HEK293 (cell line): ENCODE results near the gene GHRH.

ENCODE experiments used
- CTCF ChIA-PET: fragments of 350-600 bp; formaldehyde crosslinking; extraction: SDS; loops from one replicate; lab custom pipeline; 2021; ENCODE audit warnings: antibody characterized with exemption; lab: Yijun Ruan, JAX
- POLR2A ChIA-PET: fragments of 300-600 bp; formaldehyde crosslinking; extraction: SDS; loops from one replicate; lab custom pipeline; 2020; ENCODE audit warnings: antibody characterized with exemption, inconsistent platforms; lab: Yijun Ruan, JAX
- H3K27ac ChIP-seq: fragments of 200-500 bp; sonication (Bioruptor generic); 2 replicates; pipeline ENCODE4 v1.5.1; 2014; ENCODE audit warnings: low read depth, low read length, control low read depth, inconsistent platforms; ENCODE audit errors: extremely low read depth
- H3K36me3 ChIP-seq, 2 experiments: fragments of 200-500 bp in 1 of 2; sonication (Bioruptor generic) in 1 of 2; 1 replicate in 1 of 2; 2 replicates in 1 of 2; pipeline ENCODE4 v1.5.1; 2014 to 2017; ENCODE audit warnings: inconsistent platforms in 2 of 2, low read length in 2 of 2; ENCODE audit not compliant: control insufficient read depth in 2 of 2, insufficient read depth in 1 of 2
- H3K4me1 ChIP-seq: fragments of 200-500 bp; sonication (Bioruptor generic); 2 replicates; pipeline ENCODE4 v1.5.1; 2014; ENCODE audit warnings: mild to moderate bottlenecking, low read length, inconsistent platforms; ENCODE audit not compliant: control insufficient read depth, insufficient read depth
- H3K4me3 ChIP-seq: 2 replicates; pipeline ENCODE4 v1.5.1; 2011; ENCODE audit warnings: low read depth, mild to moderate bottlenecking, control low read depth, low read length, moderate library complexity
- H3K9me3 ChIP-seq: fragments of 200-500 bp; sonication (Bioruptor generic); 2 replicates; pipeline ENCODE4 v1.5.1; 2014; ENCODE audit warnings: low read depth, low read length, inconsistent platforms; ENCODE audit not compliant: control insufficient read depth, insufficient read depth
- KLF10 ChIP-seq: fragments of 450-650 bp; IDR thresholded peaks from 2 replicates; pipeline ENCODE4 v1.5.1; 2018; ENCODE audit warnings: missing biosample characterization, mild to moderate bottlenecking, missing genetic modification characterization
- MYNN ChIP-seq: fragments of 450-650 bp; formaldehyde crosslinking; IDR thresholded peaks from 2 replicates; pipeline ENCODE4 v1.5.1; 2016; ENCODE audit warnings: missing biosample characterization, missing genetic modification characterization, borderline replicate concordance
- OVOL3 ChIP-seq: fragments of 450-650 bp; formaldehyde crosslinking; IDR thresholded peaks from 2 replicates; pipeline ENCODE4 v1.5.1; 2016; ENCODE audit warnings: missing biosample characterization, missing genetic modification characterization
- TCF7L2 ChIP-seq: IDR thresholded peaks from 2 replicates; pipeline ENCODE4 v1.6.1; 2011; ENCODE audit warnings: low read depth, mild to moderate bottlenecking, inconsistent platforms, low read length, moderate library complexity, borderline replicate concordance
- YY1 ChIP-seq: fragments of 450-650 bp; formaldehyde crosslinking; IDR thresholded peaks from 2 replicates; pipeline ENCODE4 v1.5.1; 2018; ENCODE audit warnings: missing biosample characterization, missing genetic modification characterization
- ZNF138 ChIP-seq: fragments of 450-650 bp; formaldehyde crosslinking; IDR thresholded peaks from 2 replicates; pipeline ENCODE4 v1.5.1; 2016; ENCODE audit warnings: missing biosample characterization, missing genetic modification characterization, borderline replicate concordance
- ZNF146 ChIP-seq: fragments of 450-650 bp; formaldehyde crosslinking; IDR thresholded peaks from 2 replicates; pipeline ENCODE4 v1.5.1; 2016; ENCODE audit warnings: missing biosample characterization, missing genetic modification characterization
- ZNF223 ChIP-seq: fragments of 450-650 bp; formaldehyde crosslinking; IDR thresholded peaks from 2 replicates; pipeline ENCODE4 v1.5.1; 2016; ENCODE audit warnings: missing biosample characterization, missing genetic modification characterization
- ZNF391 ChIP-seq: fragments of 450-650 bp; formaldehyde crosslinking; IDR thresholded peaks from 2 replicates; pipeline ENCODE4 v1.5.1; 2016; ENCODE audit warnings: low read depth, missing biosample characterization, missing genetic modification characterization, borderline replicate concordance
- ZNF416 ChIP-seq: fragments of 450-650 bp; formaldehyde crosslinking; IDR thresholded peaks from 2 replicates; pipeline ENCODE4 v1.5.1; 2016; ENCODE audit warnings: missing biosample characterization, missing genetic modification characterization
- ZNF501 ChIP-seq: fragments of 450-650 bp; formaldehyde crosslinking; IDR thresholded peaks from 2 replicates; pipeline ENCODE4 v1.5.1; 2016; ENCODE audit warnings: missing biosample characterization, missing genetic modification characterization
- ZNF664 ChIP-seq: fragments of 450-650 bp; formaldehyde crosslinking; IDR thresholded peaks from 2 replicates; pipeline ENCODE4 v1.5.1; 2016; ENCODE audit warnings: missing biosample characterization, missing genetic modification characterization
- ZSCAN18 ChIP-seq: fragments of 450-650 bp; formaldehyde crosslinking; IDR thresholded peaks from 2 replicates; pipeline ENCODE4 v1.5.1; 2016; ENCODE audit warnings: missing biosample characterization, missing genetic modification characterization
- TF ChIP-seq, protein P1 (sequence below): fragments of 450-650 bp; formaldehyde crosslinking; IDR thresholded peaks from 2 replicates; pipeline ENCODE4 v1.5.1; 2017; ENCODE audit warnings: missing biosample characterization, missing genetic modification characterization

Gene GHRH

GRCh38 chr20:37223053-37223452 is 38.6 kb downstream of the GHRH start:
- H3K4me3 ChIP-seq: no peak overlapping the region
- TF ChIP-seq ZNF501 (tag by site-specific recombination) (no peak), ZNF664 (peak; percentile 62; the same call in 1 of the 2 replicates)
- TF ChIP-seq, all 188 proteins: peak for 1
- ChIA-PET CTCF (interaction anchor here (0.7 to 1.3 kb wide), 2 partner anchors 31 to 46 kb away, joined by 3 read pairs; no protein-coding TSS in a partner anchor), POLR2A (no interaction called here)
- no peaks in the 10 kb centered on the region for H3K9me3 ChIP-seq
- H3K36me3 ChIP-seq: peaks cover 23 to 90% of the 10 kb centered on the region in 2 experiments; a peak in 2 of 3 replicates
- no peaks in the 10 kb centered on the region for H3K4me1 ChIP-seq
- no peak overlapping the region for H3K27ac ChIP-seq

- TF ChIP-seq ZNF416 (no peak), ZNF223 (tag by site-specific recombination) (no peak), ZNF138 (tag by site-specific recombination) (no peak), ZNF146 (tag by site-specific recombination) (no peak), YY1 (tag by site-specific recombination) (no peak), TCF7L2 (no peak), ZSCAN18 (tag by site-specific recombination) (no peak), OVOL3 (tag by site-specific recombination) (no peak)
- Histone ChIP-seq H3K4me3 (no peak overlapping the region), H3K4me1 (no peaks in the 10 kb centered on the region), H3K9me3 (no peaks in the 10 kb centered on the region), H3K27ac (no peak overlapping the region), H3K36me3 (peaks cover 32 to 88% of the 10 kb centered on the region in 2 experiments; a peak in 2 of 3 replicates)
- POLR2A ChIA-PET: no interaction called here
- CTCF ChIA-PET: interaction anchor here (0.8 kb wide), 1 partner anchor 19 kb away, joined by 3 read pairs; no protein-coding TSS in a partner anchor
Measured at GRCh38 chr20:37222086-37222485, 39.5 kb downstream of the GHRH start.

- ChIA-PET CTCF (interaction anchor here (1.6 kb wide), 1 partner anchor 18 kb away, joined by 9 read pairs; no protein-coding TSS in a partner anchor), POLR2A (no interaction called here)
- H3K4me3 ChIP-seq: no peak overlapping the region
- H3K9me3 ChIP-seq: no peaks in the 10 kb centered on the region
- TF ChIP-seq MYNN (no peak), KLF10 (tag by site-specific recombination) (no peak), ZSCAN18 (tag by site-specific recombination) (no peak), ZNF391 (tag by site-specific recombination) (no peak)
- TF ChIP-seq, protein P1, sequence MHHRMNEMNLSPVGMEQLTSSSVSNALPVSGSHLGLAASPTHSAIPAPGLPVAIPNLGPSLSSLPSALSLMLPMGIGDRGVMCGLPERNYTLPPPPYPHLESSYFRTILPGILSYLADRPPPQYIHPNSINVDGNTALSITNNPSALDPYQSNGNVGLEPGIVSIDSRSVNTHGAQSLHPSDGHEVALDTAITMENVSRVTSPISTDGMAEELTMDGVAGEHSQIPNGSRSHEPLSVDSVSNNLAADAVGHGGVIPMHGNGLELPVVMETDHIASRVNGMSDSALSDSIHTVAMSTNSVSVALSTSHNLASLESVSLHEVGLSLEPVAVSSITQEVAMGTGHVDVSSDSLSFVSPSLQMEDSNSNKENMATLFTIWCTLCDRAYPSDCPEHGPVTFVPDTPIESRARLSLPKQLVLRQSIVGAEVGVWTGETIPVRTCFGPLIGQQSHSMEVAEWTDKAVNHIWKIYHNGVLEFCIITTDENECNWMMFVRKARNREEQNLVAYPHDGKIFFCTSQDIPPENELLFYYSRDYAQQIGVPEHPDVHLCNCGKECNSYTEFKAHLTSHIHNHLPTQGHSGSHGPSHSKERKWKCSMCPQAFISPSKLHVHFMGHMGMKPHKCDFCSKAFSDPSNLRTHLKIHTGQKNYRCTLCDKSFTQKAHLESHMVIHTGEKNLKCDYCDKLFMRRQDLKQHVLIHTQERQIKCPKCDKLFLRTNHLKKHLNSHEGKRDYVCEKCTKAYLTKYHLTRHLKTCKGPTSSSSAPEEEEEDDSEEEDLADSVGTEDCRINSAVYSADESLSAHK (tag by site-specific recombination): peak; percentile 43; the same call in 1 of the 2 replicates
- no peaks in the 10 kb centered on the region for H3K4me1 ChIP-seq
- H3K27ac ChIP-seq: no peak overlapping the region
- peaks cover 33 to 84% of the 10 kb centered on the region in 2 experiments for H3K36me3 ChIP-seq
Measured at GRCh38 chr20:37220731-37221130, 40.9 kb downstream of the GHRH start.
